HepG2 (cell line): ENCODE results near the gene VEGFA. TPM values are rescaled to one million over a fixed set of nuclear protein-coding genes. Genes with fewer than 3 reads are reported as not detected.

Source experiments
- ARID4A ChIP-seq: sonication (generic); formaldehyde crosslinking; IDR thresholded peaks from 2 replicates; pipeline ENCODE4 v1.5.0; 2020; ENCODE audit warnings: mild to moderate bottlenecking, missing genetic modification reagents, borderline replicate concordance
- E2F1 ChIP-seq: sonication (generic); formaldehyde crosslinking; IDR thresholded peaks from 2 replicates; pipeline ENCODE4 v1.5.0; 2020; ENCODE audit warnings: missing genetic modification reagents
- FOSL2 ChIP-seq: sonication (generic); formaldehyde crosslinking; IDR thresholded peaks from 2 replicates; pipeline ENCODE4 v1.4.0; 2020; ENCODE audit warnings: missing genetic modification reagents
- FOXO1 ChIP-seq: sonication (generic); formaldehyde crosslinking; IDR thresholded peaks from 2 replicates; pipeline ENCODE4 v1.4.0; 2020; ENCODE audit warnings: missing genetic modification reagents
- LCORL ChIP-seq, 2 experiments: fragments of 450-650 bp in 1 of 2; sonication (generic) in 1 of 2; formaldehyde crosslinking in 1 of 2; IDR thresholded peaks; 2 replicates each; pipeline versions ENCODE4 v1.5.0 to v1.6.1; 2017 to 2020; ENCODE audit warnings: antibody characterized with exemption in 1 of 2, missing genetic modification reagents in 1 of 2
- SUZ12 ChIP-seq: fragments of 150-350 bp; IDR thresholded peaks from 2 replicates; pipeline ENCODE4 v1.6.1; 2014; ENCODE audit warnings: low read depth, low read length
- ZBTB40 ChIP-seq, 2 experiments: fragments of 450-650 bp in 1 of 2; sonication (generic) in 1 of 2; formaldehyde crosslinking in 1 of 2; IDR thresholded peaks; 2 replicates each; pipeline versions ENCODE4 v1.6.1 to v1.8.0; 2016 to 2022; ENCODE audit warnings: antibody characterized with exemption in 1 of 2, mild to moderate bottlenecking in 1 of 2, missing genetic modification reagents in 1 of 2
- ZNF710 ChIP-seq: sonication (generic); formaldehyde crosslinking; IDR thresholded peaks from 2 replicates; pipeline ENCODE4 v1.5.0; 2020; ENCODE audit warnings: mild to moderate bottlenecking, missing genetic modification reagents, borderline replicate concordance
- polyA plus RNA-seq, 8 experiments: library from polyadenylated mRNA; depleted of rRNA in 3 of 8; stranded (reverse) in 7 of 8; unstranded in 1 of 8; fragments of >200 nt; fragmentation: Illumina TruSeq in 4 of 8; extraction: Trizol in 4 of 8; gene quantifications; 2 replicates each; pipeline versions ENCODE4 v1.2.1 to v1.2.3, GENCODE V29; 2011 to 2016; ENCODE audit warnings: low read depth in 4 of 8, missing spikeins in 1 of 8, mixed read lengths in 1 of 8; ENCODE audit not compliant: insufficient read depth in 1 of 8
- total RNA-seq, 5 experiments: library from RNA; depleted of rRNA; stranded (reverse); fragments of >200 nt; fragmentation: Illumina TruSeq; extraction: Trizol; gene quantifications; 2 replicates each; pipeline ENCODE4 v1.2.3, GENCODE V29; 2016; ENCODE audit warnings: low read depth in 1 of 5

VEGFA gene
- total and polyA plus RNA-seq, 2 of the 13 experiments (the other 11 are each of a cell fraction or from before 2014, with no cell fraction given), result 68.1 to 629 TPM

- TF ChIP-seq ARID4A (0 out of 2 replicates have a peak, but pooled peaks have one; percentile 31), ZBTB40 (IDR thresholded peaks at IDR 0.05) (no peak), ZBTB40 (CRISPR knock-in tag; IDR thresholded peaks at IDR 0.05) (peak; percentile 33; the same call in 1 of the 2 replicates), E2F1 (CRISPR knock-in tag) (no peak), FOSL2 (peak; percentile 100), SUZ12 (no peak), LCORL (IDR thresholded peaks at IDR 0.05) (no peak), LCORL (CRISPR knock-in tag; IDR thresholded peaks at IDR 0.05) (peak; percentile 72), ZNF710 (CRISPR knock-in tag) (0 out of 2 replicates have a peak, but pooled peaks have one; percentile 29), FOXO1 (CRISPR knock-in tag) (0 out of 2 replicates have a peak, but pooled peaks have one; percentile 18)
These were observed 28.9 kb downstream of the VEGFA start (continued) for GRCh38 chr6:43798688-43799444.
